WTC11 (cell line): ENCODE results near the gene EIF4E3. TPM values are rescaled to one million over a fixed set of nuclear protein-coding genes. Genes with fewer than 3 reads are reported as not detected.

ENCODE experiments used
- ATAC-seq: fragments of 200-7000 bp; cut with Tn5 transposase; 2 replicates; pipeline ENCODE4 v1.10.0; 2021; ENCODE audit warnings: mild to moderate bottlenecking, moderate library complexity
- CTCF ChIA-PET: fragments of 300-600 bp; sonication (Branson Sonifier 250); formaldehyde crosslinking; loops from one replicate; lab custom pipeline; 2021; ENCODE audit warnings: antibody characterized with exemption; lab: Charles Lee
- POLR2A ChIA-PET: fragments of 350-600 bp; sonication (Branson Sonifier 250); formaldehyde crosslinking; loops from one replicate; lab custom pipeline; 2021; ENCODE audit warnings: antibody characterized with exemption; lab: Charles Lee
- DNase-seq: peaks from one replicate; pipeline ENCODE4 v3.0.0; 2021; ENCODE audit warnings: low spot score
- H3K27ac Mint-ChIP-seq: 2 replicates; pipeline ENCODE4 v1.8.0; 2021; ENCODE audit warnings: mixed read lengths
- H3K27me3 Mint-ChIP-seq: 2 replicates; pipeline ENCODE4 v1.8.0; 2021; ENCODE audit warnings: low read depth, mild to moderate bottlenecking, moderate library complexity, mixed read lengths
- H3K36me3 Mint-ChIP-seq: 2 replicates; pipeline ENCODE4 v1.8.0; 2021; ENCODE audit warnings: mixed read lengths
- H3K4me1 Mint-ChIP-seq: 2 replicates; pipeline ENCODE4 v1.8.0; 2022; ENCODE audit warnings: mixed read lengths
- H3K4me3 Mint-ChIP-seq: 2 replicates; pipeline ENCODE4 v1.8.0; 2021; ENCODE audit warnings: mild to moderate bottlenecking, moderate library complexity, mixed read lengths
- H3K9me3 Mint-ChIP-seq: 2 replicates; pipeline ENCODE4 v1.8.0; 2021; ENCODE audit warnings: mixed read lengths
- CBFB ChIP-seq: sonication (generic); formaldehyde crosslinking; IDR thresholded peaks from 2 replicates; pipeline ENCODE4 v1.8.1; 2022; ENCODE audit warnings: mild to moderate bottlenecking, low read depth, missing genetic modification reagents
- E2F5 ChIP-seq: sonication (generic); formaldehyde crosslinking; IDR thresholded peaks from 2 replicates; pipeline ENCODE4 v1.8.1; 2022; ENCODE audit warnings: mild to moderate bottlenecking, moderate library complexity, missing genetic modification reagents
- ESRRA ChIP-seq: sonication (generic); formaldehyde crosslinking; IDR thresholded peaks from 2 replicates; pipeline ENCODE4 v1.8.1; 2022; ENCODE audit warnings: mild to moderate bottlenecking, missing genetic modification reagents, borderline replicate concordance
- FOXJ3 ChIP-seq: sonication (generic); formaldehyde crosslinking; IDR thresholded peaks from 2 replicates; pipeline ENCODE4 v1.9.0; 2021; ENCODE audit warnings: missing genetic modification reagents, mild to moderate bottlenecking, borderline replicate concordance
- JAZF1 ChIP-seq: fragments of 250-450 bp; sonication (Bioruptor Pico); IDR thresholded peaks from 2 replicates; pipeline ENCODE4 v1.9.0; 2021; ENCODE audit warnings: moderate library complexity, mild to moderate bottlenecking, inconsistent platforms
- KAT7 ChIP-seq: sonication (generic); formaldehyde crosslinking; IDR thresholded peaks from 2 replicates; pipeline ENCODE4 v1.8.1; 2023; ENCODE audit warnings: missing genetic modification reagents, mild to moderate bottlenecking, borderline replicate concordance
- MYBL2 ChIP-seq: sonication (generic); formaldehyde crosslinking; IDR thresholded peaks from 2 replicates; pipeline ENCODE4 v1.8.1; 2023; ENCODE audit warnings: mild to moderate bottlenecking, moderate library complexity, missing genetic modification reagents
- NFATC4 ChIP-seq: fragments of 250-450 bp; sonication (Bioruptor Pico); IDR thresholded peaks from 2 replicates; pipeline ENCODE4 v1.9.0; 2021; ENCODE audit warnings: mild to moderate bottlenecking
- NFE2L1 ChIP-seq: sonication (generic); formaldehyde crosslinking; IDR thresholded peaks from 2 replicates; pipeline ENCODE4 v1.8.1; 2023; ENCODE audit warnings: missing genetic modification reagents
- NR2C2 ChIP-seq: sonication (generic); formaldehyde crosslinking; IDR thresholded peaks from 2 replicates; pipeline ENCODE4 v1.8.0; 2022; ENCODE audit warnings: mild to moderate bottlenecking, missing genetic modification reagents
- PRDM15 ChIP-seq: sonication (generic); formaldehyde crosslinking; IDR thresholded peaks from 2 replicates; pipeline ENCODE4 v1.8.0; 2022; ENCODE audit warnings: missing genetic modification reagents
- PREB ChIP-seq: sonication (generic); formaldehyde crosslinking; IDR thresholded peaks from 2 replicates; pipeline ENCODE4 v1.8.1; 2022; ENCODE audit warnings: mild to moderate bottlenecking, missing genetic modification reagents, moderate library complexity, borderline replicate concordance
- SMAD4 ChIP-seq: sonication (generic); formaldehyde crosslinking; IDR thresholded peaks from 2 replicates; pipeline ENCODE4 v1.8.0; 2022; ENCODE audit warnings: mild to moderate bottlenecking, missing genetic modification reagents
- SOX15 ChIP-seq: fragments of 250-450 bp; sonication (Bioruptor Pico); IDR thresholded peaks from 2 replicates; pipeline ENCODE4 v1.9.0; 2021; ENCODE audit warnings: mild to moderate bottlenecking
- ZNF219 ChIP-seq: sonication (generic); formaldehyde crosslinking; IDR thresholded peaks from 2 replicates; pipeline ENCODE4 v1.8.0; 2023; ENCODE audit warnings: missing genetic modification reagents, mild to moderate bottlenecking, borderline replicate concordance
- ZNF317 ChIP-seq: sonication (generic); formaldehyde crosslinking; IDR thresholded peaks from 2 replicates; pipeline ENCODE4 v1.8.1; 2023; ENCODE audit warnings: low read depth, mild to moderate bottlenecking, moderate library complexity, missing genetic modification reagents, borderline replicate concordance
- total RNA-seq: library from RNA; stranded (reverse); gene quantifications from 3 replicates; pipeline ENCODE4 v1.2.3, GENCODE V29; 2021
- TF ChIP-seq, protein P1 (sequence below): sonication (generic); formaldehyde crosslinking; conservative IDR thresholded peaks from 2 replicates; pipeline ENCODE4 v1.8.1; 2022; ENCODE audit warnings: mild to moderate bottlenecking, missing genetic modification reagents
- TF ChIP-seq, protein P2 (sequence below): fragments of 250-450 bp; sonication (Bioruptor Pico); IDR thresholded peaks from 2 replicates; pipeline ENCODE4 v1.9.0; 2021; ENCODE audit warnings: mild to moderate bottlenecking
- TF ChIP-seq, protein P3 (sequence below): sonication (generic); formaldehyde crosslinking; IDR thresholded peaks from 2 replicates; pipeline ENCODE4 v1.8.0; 2023; ENCODE audit warnings: missing genetic modification reagents
- TF ChIP-seq, protein P4 (sequence below): fragments of 250-450 bp; sonication (Bioruptor Pico); IDR thresholded peaks from 2 replicates; pipeline ENCODE4 v2.1.2; 2022; ENCODE audit warnings: mild to moderate bottlenecking, moderate library complexity
- TF ChIP-seq, protein P5 (sequence below): sonication (generic); formaldehyde crosslinking; IDR thresholded peaks from 2 replicates; pipeline ENCODE4 v1.8.1; 2022; ENCODE audit warnings: low read depth, missing genetic modification reagents, borderline replicate concordance

Gene EIF4E3
- total RNA-seq, 1 experiment from 2014 or later = 16.5 TPM

GRCh38 chr3:71684757-71685386 lies 40.3 kb downstream of the EIF4E3 start:
- H3K27me3 Mint-ChIP-seq = no peaks in the 10 kb centered on the region
- ATAC-seq = no peak

GRCh38 chr3:71684046-71684756 lies 41.0 kb downstream of the EIF4E3 start:
- DNase-seq = no peak
- H3K9me3 Mint-ChIP-seq = no peaks in the 10 kb centered on the region
- no peak overlapping the region for H3K4me3 Mint-ChIP-seq
- peaks cover 3% of the 10 kb centered on the region for H3K36me3 Mint-ChIP-seq
- ATAC-seq = no peak
- no peak overlapping the region for H3K27ac Mint-ChIP-seq
- ChIA-PET CTCF (interaction anchor here (1.0 kb wide), 1 partner anchor 1128 kb away, joined by 3 read pairs; no protein-coding TSS in a partner anchor), POLR2A (no interaction called here)
- peaks cover 43% of the 10 kb centered on the region for H3K4me1 Mint-ChIP-seq
- no peaks in the 10 kb centered on the region for H3K27me3 Mint-ChIP-seq
- TF ChIP-seq ESRRA (no peak), SMAD4 (no peak), NFATC4 (no peak), JAZF1 (CRISPR knock-in tag) (no peak), PREB (CRISPR knock-in tag) (no peak), PRDM15 (no peak), ZNF317 (CRISPR knock-in tag) (no peak), NFE2L1 (CRISPR knock-in tag) (no peak)
- TF ChIP-seq, protein P1, sequence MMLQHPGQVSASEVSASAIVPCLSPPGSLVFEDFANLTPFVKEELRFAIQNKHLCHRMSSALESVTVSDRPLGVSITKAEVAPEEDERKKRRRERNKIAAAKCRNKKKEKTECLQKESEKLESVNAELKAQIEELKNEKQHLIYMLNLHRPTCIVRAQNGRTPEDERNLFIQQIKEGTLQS (CRISPR knock-in tag) = no peak
- TF ChIP-seq, protein P2, sequence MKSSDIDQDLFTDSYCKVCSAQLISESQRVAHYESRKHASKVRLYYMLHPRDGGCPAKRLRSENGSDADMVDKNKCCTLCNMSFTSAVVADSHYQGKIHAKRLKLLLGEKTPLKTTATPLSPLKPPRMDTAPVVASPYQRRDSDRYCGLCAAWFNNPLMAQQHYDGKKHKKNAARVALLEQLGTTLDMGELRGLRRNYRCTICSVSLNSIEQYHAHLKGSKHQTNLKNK (CRISPR knock-in tag) = no peak

More at GRCh38 chr3:71684757-71685386, 40.3 kb downstream of the EIF4E3 start:
- POLR2A ChIA-PET = no interaction called here
- H3K4me1 Mint-ChIP-seq = peaks cover 49% of the 10 kb centered on the region
- no peak for DNase-seq
- no peak overlapping the region for H3K4me3 Mint-ChIP-seq
- H3K9me3 Mint-ChIP-seq = no peaks in the 10 kb centered on the region
- peaks cover 3% of the 10 kb centered on the region for H3K36me3 Mint-ChIP-seq
- TF ChIP-seq, protein P3, sequence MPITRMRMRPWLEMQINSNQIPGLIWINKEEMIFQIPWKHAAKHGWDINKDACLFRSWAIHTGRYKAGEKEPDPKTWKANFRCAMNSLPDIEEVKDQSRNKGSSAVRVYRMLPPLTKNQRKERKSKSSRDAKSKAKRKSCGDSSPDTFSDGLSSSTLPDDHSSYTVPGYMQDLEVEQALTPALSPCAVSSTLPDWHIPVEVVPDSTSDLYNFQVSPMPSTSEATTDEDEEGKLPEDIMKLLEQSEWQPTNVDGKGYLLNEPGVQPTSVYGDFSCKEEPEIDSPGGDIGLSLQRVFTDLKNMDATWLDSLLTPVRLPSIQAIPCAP (CRISPR knock-in tag) = no peak
- TF ChIP-seq MYBL2 (CRISPR knock-in tag) (no peak), E2F5 (CRISPR knock-in tag) (no peak), SOX15 (CRISPR knock-in tag) (no peak), FOXJ3 (CRISPR knock-in tag) (no peak), CBFB (CRISPR knock-in tag) (no peak), NR2C2 (no peak), ZNF219 (CRISPR knock-in tag) (no peak), KAT7 (CRISPR knock-in tag) (no peak)
- TF ChIP-seq, protein P4, sequence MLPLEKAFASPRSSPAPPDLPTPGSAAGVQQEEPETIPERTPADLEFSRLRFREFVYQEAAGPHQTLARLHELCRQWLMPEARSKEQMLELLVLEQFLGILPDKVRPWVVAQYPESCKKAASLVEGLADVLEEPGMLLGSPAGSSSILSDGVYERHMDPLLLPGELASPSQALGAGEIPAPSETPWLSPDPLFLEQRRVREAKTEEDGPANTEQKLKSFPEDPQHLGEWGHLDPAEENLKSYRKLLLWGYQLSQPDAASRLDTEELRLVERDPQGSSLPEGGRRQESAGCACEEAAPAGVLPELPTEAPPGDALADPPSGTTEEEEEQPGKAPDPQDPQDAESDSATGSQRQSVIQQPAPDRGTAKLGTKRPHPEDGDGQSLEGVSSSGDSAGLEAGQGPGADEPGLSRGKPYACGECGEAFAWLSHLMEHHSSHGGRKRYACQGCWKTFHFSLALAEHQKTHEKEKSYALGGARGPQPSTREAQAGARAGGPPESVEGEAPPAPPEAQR (CRISPR knock-in tag) = no peak
- TF ChIP-seq, protein P5, sequence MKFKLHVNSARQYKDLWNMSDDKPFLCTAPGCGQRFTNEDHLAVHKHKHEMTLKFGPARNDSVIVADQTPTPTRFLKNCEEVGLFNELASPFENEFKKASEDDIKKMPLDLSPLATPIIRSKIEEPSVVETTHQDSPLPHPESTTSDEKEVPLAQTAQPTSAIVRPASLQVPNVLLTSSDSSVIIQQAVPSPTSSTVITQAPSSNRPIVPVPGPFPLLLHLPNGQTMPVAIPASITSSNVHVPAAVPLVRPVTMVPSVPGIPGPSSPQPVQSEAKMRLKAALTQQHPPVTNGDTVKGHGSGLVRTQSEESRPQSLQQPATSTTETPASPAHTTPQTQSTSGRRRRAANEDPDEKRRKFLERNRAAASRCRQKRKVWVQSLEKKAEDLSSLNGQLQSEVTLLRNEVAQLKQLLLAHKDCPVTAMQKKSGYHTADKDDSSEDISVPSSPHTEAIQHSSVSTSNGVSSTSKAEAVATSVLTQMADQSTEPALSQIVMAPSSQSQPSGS (CRISPR knock-in tag) = no peak
- CTCF ChIA-PET = interaction anchor here (0.5 kb wide), 1 partner anchor 75 kb away, joined by 4 read pairs; no protein-coding TSS in a partner anchor
- H3K27ac Mint-ChIP-seq = no peak overlapping the region
